ENCODE measurements around the gene INPP5E. TPM values are rescaled to one million over a fixed set of nuclear protein-coding genes. Genes with fewer than 3 reads are reported as not detected.

The INPP5E gene
- total and polyA plus RNA-seq, 2 donors (not counting 1 experiment from before 2014, with no cell fraction given): 3.9 to 7.8 TPM

GRCh38 chr9:136460772-136461325, 21.2 kb upstream of the INPP5E start:
- no peak overlapping the region for H3K4me3 ChIP-seq (replicated peaks in 1 of 4; ENCODE audit: control extremely low read depth in 1 of 4, insufficient read depth in 1 of 4, low read depth in 3 of 4, low read length in 4 of 4)
- no peaks in the 10 kb centered on the region for H4K20me1 ChIP-seq (ENCODE audit: control insufficient read depth, extremely low read depth, insufficient read depth, low read length)
- TF ChIP-seq CTCF (conservative IDR thresholded peaks at IDR 0.05 in 1 of 2, IDR thresholded peaks at IDR 0.05 in 1 of 2; ENCODE audit: low read depth in 1 of 2, low read length in 2 of 2): no peak
- TF ChIP-seq EZH2 (IDR thresholded peaks at IDR 0.05; ENCODE audit: low read length, missing control alignments): no peak
- no peak for DNase-seq (ENCODE audit: low read depth in 2 of 2)
- no peak overlapping the region for H3K27ac ChIP-seq (ENCODE audit: insufficient read depth, low read length)
- H3K9me3 ChIP-seq (ENCODE audit: control insufficient read depth, insufficient read depth, low read depth, low read length): no peaks in the 10 kb centered on the region
- H3K9ac ChIP-seq (ENCODE audit: insufficient read depth, low read length): no peak overlapping the region
- no peak overlapping the region for H2AFZ ChIP-seq (ENCODE audit: low read length)
- H3K4me1 ChIP-seq (ENCODE audit: control insufficient read depth, extremely low read depth, insufficient read depth, low read length): no peaks in the 10 kb centered on the region
- no peaks in the 10 kb centered on the region for H3K27me3 ChIP-seq (ENCODE audit: control insufficient read depth, insufficient read depth, low read length)
- peaks cover 41% of the 10 kb centered on the region for H3K36me3 ChIP-seq (ENCODE audit: control insufficient read depth, insufficient read depth, low read length)
- H3K4me2 ChIP-seq (ENCODE audit: extremely low read depth, insufficient read depth, low read length): no peak overlapping the region
- H3K79me2 ChIP-seq (ENCODE audit: control insufficient read depth, insufficient read depth, low read length): no peaks in the 10 kb centered on the region

- Histone ChIP-seq H2AFZ (ENCODE audit: low read length) (no peak overlapping the region), H3K4me1 (ENCODE audit: control insufficient read depth, extremely low read depth, insufficient read depth, low read length) (no peaks in the 10 kb centered on the region), H4K20me1 (ENCODE audit: control insufficient read depth, extremely low read depth, insufficient read depth, low read length) (no peaks in the 10 kb centered on the region), H3K4me2 (ENCODE audit: extremely low read depth, insufficient read depth, low read length) (no peak overlapping the region), H3K4me3 (replicated peaks in 1 of 4; ENCODE audit: control extremely low read depth in 1 of 4, insufficient read depth in 1 of 4, low read depth in 3 of 4, low read length in 4 of 4) (no peak overlapping the region), H3K36me3 (ENCODE audit: control insufficient read depth, insufficient read depth, low read length) (peaks cover 50% of the 10 kb centered on the region), H3K79me2 (ENCODE audit: control insufficient read depth, insufficient read depth, low read length) (no peaks in the 10 kb centered on the region), H3K27me3 (ENCODE audit: control insufficient read depth, insufficient read depth, low read length) (no peaks in the 10 kb centered on the region), H3K27ac (ENCODE audit: insufficient read depth, low read length) (no peak overlapping the region), H3K9ac (ENCODE audit: insufficient read depth, low read length) (no peak overlapping the region), H3K9me3 (ENCODE audit: control insufficient read depth, insufficient read depth, low read depth, low read length) (no peaks in the 10 kb centered on the region)
- TF ChIP-seq CTCF (conservative IDR thresholded peaks at IDR 0.05 in 1 of 2, IDR thresholded peaks at IDR 0.05 in 1 of 2; ENCODE audit: low read depth in 1 of 2, low read length in 2 of 2): no peak
- no peak for TF ChIP-seq EZH2 (IDR thresholded peaks at IDR 0.05; ENCODE audit: low read length, missing control alignments)
- no peak for DNase-seq (ENCODE audit: low read depth in 2 of 2)
Measured at GRCh38 chr9:136459425-136459824, 19.8 kb upstream of the INPP5E start.

GRCh38 chr9:136457326-136457725, 17.7 kb upstream of the INPP5E start:
- Histone ChIP-seq H3K27ac (ENCODE audit: insufficient read depth, low read length) (no peak overlapping the region), H3K9ac (ENCODE audit: insufficient read depth, low read length) (no peak overlapping the region), H3K4me2 (ENCODE audit: extremely low read depth, insufficient read depth, low read length) (no peak overlapping the region), H4K20me1 (ENCODE audit: control insufficient read depth, extremely low read depth, insufficient read depth, low read length) (no peaks in the 10 kb centered on the region), H3K79me2 (ENCODE audit: control insufficient read depth, insufficient read depth, low read length) (no peaks in the 10 kb centered on the region), H3K9me3 (ENCODE audit: control insufficient read depth, insufficient read depth, low read depth, low read length) (no peaks in the 10 kb centered on the region), H2AFZ (ENCODE audit: low read length) (no peak overlapping the region), H3K36me3 (ENCODE audit: control insufficient read depth, insufficient read depth, low read length) (peaks cover 47% of the 10 kb centered on the region), H3K4me3 (replicated peaks in 1 of 4; ENCODE audit: control extremely low read depth in 1 of 4, insufficient read depth in 1 of 4, low read depth in 3 of 4, low read length in 4 of 4) (no peak overlapping the region), H3K27me3 (ENCODE audit: control insufficient read depth, insufficient read depth, low read length) (no peaks in the 10 kb centered on the region), H3K4me1 (ENCODE audit: control insufficient read depth, extremely low read depth, insufficient read depth, low read length) (no peaks in the 10 kb centered on the region)
- no peak for DNase-seq (ENCODE audit: low read depth in 2 of 2)
- TF ChIP-seq CTCF (conservative IDR thresholded peaks at IDR 0.05 in 1 of 2, IDR thresholded peaks at IDR 0.05 in 1 of 2; ENCODE audit: low read depth in 1 of 2, low read length in 2 of 2) (no peak), EZH2 (IDR thresholded peaks at IDR 0.05; ENCODE audit: low read length, missing control alignments) (no peak)
